ENCODE results near the gene KCNQ2.

The KCNQ2 gene

DNA sequence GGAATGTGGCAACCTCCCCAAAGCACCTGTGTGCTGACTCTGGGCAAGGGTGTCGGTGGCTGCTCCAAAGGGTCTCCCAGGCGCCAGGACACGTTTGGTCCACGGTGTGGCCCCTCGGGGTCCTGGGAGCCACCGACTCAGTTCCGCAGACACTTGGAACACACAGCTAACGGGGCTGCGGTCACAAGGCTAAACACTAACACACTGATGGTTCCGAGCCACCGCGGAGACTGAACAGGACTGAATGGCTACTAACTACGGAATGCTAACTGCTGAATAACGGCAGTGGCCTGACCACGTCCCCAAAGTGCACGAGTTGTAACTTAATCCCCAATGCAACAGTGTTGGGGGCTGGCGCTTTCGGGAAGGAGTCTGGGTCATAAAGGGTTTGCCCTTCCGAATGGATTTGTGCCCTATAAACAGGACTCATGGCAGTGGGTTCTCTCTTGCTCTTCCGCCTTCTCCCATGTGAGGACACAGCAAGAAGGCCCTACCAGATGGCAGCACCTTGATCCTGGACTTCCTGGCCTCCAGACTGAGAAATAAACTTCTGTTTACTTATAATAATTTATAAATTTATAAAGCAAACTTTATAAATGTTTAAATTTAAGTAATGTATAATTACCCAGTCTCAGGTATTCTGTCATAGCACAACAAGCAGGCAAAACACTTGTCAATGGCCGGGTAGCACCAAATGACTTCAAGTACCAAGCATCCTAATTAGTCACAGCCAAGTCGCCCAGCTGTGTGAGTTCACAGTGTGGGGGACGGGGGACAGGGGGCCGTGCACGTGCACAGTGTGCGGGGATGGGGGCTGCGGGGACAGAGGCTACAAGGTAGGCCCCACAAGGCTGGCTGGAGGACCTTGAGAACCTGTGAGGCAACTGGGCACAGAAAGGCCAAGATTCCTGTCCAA lies 28.7 kb upstream of the KCNQ2 start:
- DNase-seq (ENCODE audit: low read depth, low spot score), result no peak
- Histone ChIP-seq H3K9ac (ENCODE audit: insufficient read length, low read depth) (peak overlapping the region; percentile 7), H3K36me3 (ENCODE audit: insufficient read depth, insufficient read length, low read length) (peaks cover 6% of the 10 kb centered on the region), H3K4me1 (ENCODE audit: insufficient read depth, insufficient read length) (peaks cover 33% of the 10 kb centered on the region), H3K27me3 (ENCODE audit: insufficient read depth, insufficient read length) (peaks cover 19% of the 10 kb centered on the region), H3K4me3 (ENCODE audit: insufficient read length, low read depth) (no peak overlapping the region), H3K9me3 (ENCODE audit: insufficient read depth, low read length) (peaks cover 10% of the 10 kb centered on the region; the same call in 1 of the 2 replicates)
- TF ChIP-seq ZNF274 (IDR thresholded peaks at IDR 0.05; ENCODE audit: low read depth, low read length), result no peak
- TF ChIP-seq YY1 (IDR thresholded peaks at IDR 0.05; ENCODE audit: insufficient read depth, insufficient read length), result no peak

DNA sequence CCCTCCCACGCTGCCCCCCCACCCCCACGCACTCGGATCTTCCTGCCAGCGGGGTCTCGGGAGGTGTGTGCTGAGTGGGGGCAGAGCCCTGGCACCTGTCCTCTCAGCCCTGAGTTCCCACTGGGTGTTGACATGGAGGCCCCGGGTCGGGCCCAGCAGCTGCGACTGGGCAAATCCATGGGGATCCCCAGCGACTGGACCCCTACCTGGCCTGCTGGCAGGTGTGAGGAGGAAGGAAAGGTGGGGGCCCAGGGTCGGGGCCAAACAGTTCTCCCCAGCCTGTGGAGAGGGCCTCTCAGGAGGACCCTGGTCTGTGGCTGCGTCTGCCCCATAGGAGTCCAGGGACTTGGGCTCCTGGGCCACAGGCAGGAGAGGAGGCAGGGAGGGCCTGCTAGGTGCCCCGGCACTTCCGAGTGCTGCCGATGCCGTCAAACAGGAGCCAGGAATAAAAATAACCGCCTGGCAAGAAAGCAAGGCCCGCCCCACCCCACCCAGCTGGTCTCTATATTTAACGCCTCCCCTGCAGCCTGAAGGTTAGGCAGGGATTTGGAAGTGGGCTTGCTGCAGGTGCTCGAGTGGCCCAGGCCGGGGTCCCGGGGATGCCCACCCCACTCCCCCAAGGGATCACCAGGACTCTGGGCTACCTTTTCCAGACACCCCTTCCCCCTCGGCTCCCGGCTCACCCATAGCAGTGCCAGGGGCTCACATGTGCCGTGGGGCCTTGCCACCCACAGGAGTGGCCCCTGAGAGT lies 27.9 kb upstream of the KCNQ2 start:
- TF ChIP-seq YY1 (IDR thresholded peaks at IDR 0.05; ENCODE audit: insufficient read depth, insufficient read length), result no peak
- TF ChIP-seq SUZ12 (IDR thresholded peaks at IDR 0.05; ENCODE audit: extremely low read depth, insufficient read depth, insufficient read length), result no peak
- no peak for TF ChIP-seq ZNF274 (IDR thresholded peaks at IDR 0.05; ENCODE audit: low read depth, low read length)
- Histone ChIP-seq H3K27me3 (ENCODE audit: insufficient read depth, insufficient read length) (peaks cover 19% of the 10 kb centered on the region), H3K9ac (ENCODE audit: insufficient read length, low read depth) (peak overlapping the region; percentile 26), H3K4me3 (ENCODE audit: insufficient read length, low read depth) (no peak overlapping the region), H3K9me3 (ENCODE audit: insufficient read depth, low read length) (peaks cover 8% of the 10 kb centered on the region; the same call in 1 of the 2 replicates), H3K36me3 (ENCODE audit: insufficient read depth, insufficient read length, low read length) (peaks cover 13% of the 10 kb centered on the region), H3K4me1 (ENCODE audit: insufficient read depth, insufficient read length) (peaks cover 39% of the 10 kb centered on the region)
- no peak for DNase-seq (ENCODE audit: low read depth, low spot score)

DNA sequence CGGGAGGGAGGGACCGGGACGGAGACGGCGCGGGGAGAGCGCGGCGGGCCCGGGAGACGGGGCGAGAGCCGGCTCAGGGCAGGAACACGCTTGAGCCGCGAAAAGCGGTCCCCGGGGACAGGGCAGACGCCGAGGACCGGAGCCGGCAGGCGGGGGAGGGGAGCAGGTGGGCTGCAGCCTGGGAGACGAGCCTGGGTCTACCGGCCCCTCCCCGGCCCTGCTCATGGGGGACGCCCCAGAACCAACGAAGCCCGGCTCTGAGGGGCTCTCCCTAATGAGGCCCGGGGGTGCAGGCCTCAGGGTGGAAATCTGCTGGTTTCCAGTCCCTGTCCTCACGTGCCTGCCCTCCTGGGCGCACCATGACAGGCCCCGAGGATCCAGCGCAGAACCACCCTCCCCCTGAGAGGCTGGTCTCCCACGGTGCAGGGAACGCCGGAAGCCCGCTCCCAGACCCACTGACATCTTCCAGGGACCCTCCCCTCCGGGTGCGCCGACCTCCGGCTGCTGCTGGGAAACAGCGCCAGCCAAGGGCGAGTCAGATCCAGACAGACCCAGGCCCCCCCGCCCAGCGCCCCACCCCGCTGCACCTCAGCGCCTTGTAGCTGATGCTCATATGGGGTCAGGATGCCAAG lies 27.0 kb upstream of the KCNQ2 start:
- peaks cover 19% of the 10 kb centered on the region for H3K27me3 ChIP-seq (ENCODE audit: insufficient read depth, insufficient read length)
- H3K36me3 ChIP-seq (ENCODE audit: insufficient read depth, insufficient read length, low read length), result peaks cover 21% of the 10 kb centered on the region
- TF ChIP-seq ZNF274 (IDR thresholded peaks at IDR 0.05; ENCODE audit: low read depth, low read length), result no peak
- TF ChIP-seq YY1 (IDR thresholded peaks at IDR 0.05; ENCODE audit: insufficient read depth, insufficient read length), result no peak
- TF ChIP-seq SUZ12 (IDR thresholded peaks at IDR 0.05; ENCODE audit: extremely low read depth, insufficient read depth, insufficient read length), result no peak
- no peak for DNase-seq (ENCODE audit: low read depth, low spot score)
- peaks cover 41% of the 10 kb centered on the region for H3K4me1 ChIP-seq (ENCODE audit: insufficient read depth, insufficient read length)
- peak overlapping the region; percentile 53 for H3K4me3 ChIP-seq (ENCODE audit: insufficient read length, low read depth)
- no peaks in the 10 kb centered on the region for H3K9me3 ChIP-seq (ENCODE audit: insufficient read depth, low read length)
- H3K9ac ChIP-seq (ENCODE audit: insufficient read length, low read depth), result peak overlapping the region; percentile 80

DNA sequence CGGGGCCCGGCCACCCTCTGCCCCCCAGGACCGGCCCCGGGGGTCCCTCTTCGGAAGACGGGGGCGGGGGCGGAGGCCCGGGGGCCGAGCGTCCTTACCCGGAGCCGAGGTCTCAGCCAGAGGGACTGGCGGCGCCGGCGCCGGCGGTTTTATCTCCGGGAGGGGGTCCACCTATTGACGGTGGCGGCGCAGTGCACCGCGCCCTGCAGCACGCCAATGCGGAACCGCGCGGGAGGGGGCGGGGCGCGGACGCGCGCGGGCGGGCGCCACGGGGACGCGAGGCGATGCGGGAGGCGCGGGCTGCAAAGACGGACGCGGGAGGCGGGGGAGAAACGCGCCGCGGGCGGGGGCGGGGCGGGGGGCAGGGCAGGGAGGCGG lies 26.5 kb upstream of the KCNQ2 start, which contains the start of gene EEF1A2:
Gene EEF1A2 (minus strand): TSS at position 124 of the 378 bp plus-strand sequence. CDS start 1,320 bp downstream, outside the sequence.
- Histone ChIP-seq H3K27me3 (ENCODE audit: insufficient read depth, insufficient read length) (peaks cover 19% of the 10 kb centered on the region), H3K4me3 (ENCODE audit: insufficient read length, low read depth) (peak within 1 kb of the TSS; percentile 72), H3K36me3 (ENCODE audit: insufficient read depth, insufficient read length, low read length) (peaks cover 27% of the 10 kb centered on the region), H3K9ac (ENCODE audit: insufficient read length, low read depth) (peak within 1 kb of the TSS; percentile 80), H3K9me3 (ENCODE audit: insufficient read depth, low read length) (no peaks in the 10 kb centered on the region), H3K4me1 (ENCODE audit: insufficient read depth, insufficient read length) (peaks cover 41% of the 10 kb centered on the region)
- TF ChIP-seq SUZ12 (IDR thresholded peaks at IDR 0.05; ENCODE audit: extremely low read depth, insufficient read depth, insufficient read length), result no peak
- no peak for DNase-seq (ENCODE audit: low read depth, low spot score)

DNA sequence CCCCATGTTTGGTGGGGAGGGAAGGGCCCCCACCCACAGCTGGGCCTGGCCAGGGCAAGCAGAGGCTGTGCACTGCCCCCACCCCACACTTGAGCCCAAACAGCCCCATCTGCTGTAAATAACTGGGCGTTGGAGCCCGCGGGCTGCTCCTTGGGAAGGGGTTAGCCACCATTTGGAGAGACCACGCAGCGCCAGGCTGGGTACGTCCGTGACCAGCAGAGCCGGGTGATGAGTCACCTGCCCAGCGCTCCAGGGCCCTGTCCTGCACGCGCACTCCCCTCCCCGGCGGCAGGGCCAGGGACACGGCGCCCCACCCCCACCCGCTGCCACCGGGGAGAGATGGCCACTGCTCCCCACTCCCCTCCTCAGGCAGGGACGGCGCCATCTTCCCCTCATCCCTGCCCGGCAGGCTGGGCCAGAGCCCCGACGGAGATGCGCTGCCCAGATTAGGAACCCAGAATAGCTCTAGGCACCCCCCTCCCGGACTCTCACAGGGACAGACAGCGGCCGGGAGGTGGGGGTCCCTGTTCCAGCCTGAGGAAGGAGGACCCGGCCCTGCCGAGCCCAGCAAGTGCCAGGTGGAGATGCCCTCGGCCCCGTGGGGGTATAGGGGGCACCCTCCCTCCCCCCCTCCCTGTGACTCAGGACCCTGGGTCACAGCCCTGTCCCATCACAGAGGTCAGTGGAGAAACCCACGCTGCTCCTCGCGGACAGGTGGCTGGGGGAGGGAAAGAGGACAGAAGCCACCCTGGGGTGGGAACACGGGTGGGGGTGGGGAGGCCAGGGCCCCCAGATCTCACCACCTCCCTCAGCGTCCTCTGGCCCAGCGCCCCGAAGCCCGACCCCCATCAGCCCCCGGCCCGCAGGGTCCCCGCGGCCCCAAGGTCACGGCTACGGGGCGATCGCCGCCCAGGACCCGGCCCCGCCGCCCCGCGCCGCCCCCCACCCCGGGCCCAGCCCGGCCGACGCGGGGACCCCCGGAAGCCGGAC lies 25.8 kb upstream of the KCNQ2 start:
- no peak for TF ChIP-seq YY1 (IDR thresholded peaks at IDR 0.05; ENCODE audit: insufficient read depth, insufficient read length)
- no peak for TF ChIP-seq SUZ12 (IDR thresholded peaks at IDR 0.05; ENCODE audit: extremely low read depth, insufficient read depth, insufficient read length)
- no peak for TF ChIP-seq ZNF274 (IDR thresholded peaks at IDR 0.05; ENCODE audit: low read depth, low read length)
- no peak for DNase-seq (ENCODE audit: low read depth, low spot score)
- Histone ChIP-seq H3K4me3 (ENCODE audit: insufficient read length, low read depth) (peak overlapping the region; percentile 72), H3K4me1 (ENCODE audit: insufficient read depth, insufficient read length) (peaks cover 41% of the 10 kb centered on the region), H3K27me3 (ENCODE audit: insufficient read depth, insufficient read length) (peaks cover 19% of the 10 kb centered on the region), H3K9ac (ENCODE audit: insufficient read length, low read depth) (peak overlapping the region; percentile 76), H3K9me3 (ENCODE audit: insufficient read depth, low read length) (no peaks in the 10 kb centered on the region), H3K36me3 (ENCODE audit: insufficient read depth, insufficient read length, low read length) (peaks cover 34% of the 10 kb centered on the region)

DNA sequence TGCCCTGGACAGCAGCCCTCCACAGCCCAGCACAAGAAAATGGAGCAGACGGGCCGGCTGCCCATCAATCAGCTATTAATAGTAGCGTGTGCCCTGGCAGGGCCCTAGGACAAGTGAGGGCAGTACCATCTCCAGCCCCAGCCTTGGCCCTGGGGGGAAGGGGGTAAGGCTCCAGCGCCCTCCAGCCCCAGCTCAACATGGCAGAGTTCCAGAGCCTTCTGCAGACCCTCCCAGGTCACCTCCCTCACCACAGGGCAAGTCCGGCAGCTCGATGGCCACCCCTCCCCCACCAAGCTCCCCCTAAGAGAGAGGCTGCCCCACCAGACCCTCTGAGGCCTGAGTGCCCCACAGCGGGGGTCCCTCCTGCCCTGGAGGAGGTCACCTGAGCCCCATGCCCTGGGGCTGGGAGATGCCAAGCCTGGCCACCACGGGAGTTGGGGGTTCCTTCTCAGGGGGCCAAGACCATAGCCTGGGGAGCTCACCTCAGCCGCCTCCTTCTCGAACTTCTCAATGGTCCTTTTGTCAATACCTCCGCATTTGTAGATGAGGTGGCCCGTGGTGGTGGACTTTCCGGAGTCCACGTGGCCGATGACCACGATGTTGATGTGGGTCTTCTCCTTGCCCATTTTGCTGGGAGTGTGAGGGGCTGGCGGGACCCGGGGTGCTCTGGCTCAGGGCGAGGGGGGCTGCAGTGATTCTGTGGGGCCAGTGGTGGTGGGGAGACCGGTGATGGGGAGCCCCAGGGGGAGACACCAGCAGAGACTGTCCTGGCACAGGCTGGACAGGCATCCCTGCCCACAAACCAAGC lies 24.9 kb upstream of the KCNQ2 start:
- peak overlapping the region; percentile 72 for H3K4me3 ChIP-seq (ENCODE audit: insufficient read length, low read depth)
- no peak for DNase-seq (ENCODE audit: low read depth, low spot score)
- no peaks in the 10 kb centered on the region for H3K9me3 ChIP-seq (ENCODE audit: insufficient read depth, low read length)
- peaks cover 34% of the 10 kb centered on the region for H3K4me1 ChIP-seq (ENCODE audit: insufficient read depth, insufficient read length)
- H3K27me3 ChIP-seq (ENCODE audit: insufficient read depth, insufficient read length), result peaks cover 19% of the 10 kb centered on the region
- peaks cover 43% of the 10 kb centered on the region for H3K36me3 ChIP-seq (ENCODE audit: insufficient read depth, insufficient read length, low read length)
- peak overlapping the region; percentile 76 for H3K9ac ChIP-seq (ENCODE audit: insufficient read length, low read depth)
- no peak for TF ChIP-seq ZNF274 (IDR thresholded peaks at IDR 0.05; ENCODE audit: low read depth, low read length)
- TF ChIP-seq SUZ12 (IDR thresholded peaks at IDR 0.05; ENCODE audit: extremely low read depth, insufficient read depth, insufficient read length), result no peak
- TF ChIP-seq YY1 (IDR thresholded peaks at IDR 0.05; ENCODE audit: insufficient read depth, insufficient read length), result no peak

Data from NT2/D1 (cell line).